Colonic mucosa (tissue), 4 donors: ENCODE results near the gene PRG2. TPM values are rescaled to one million over a fixed set of nuclear protein-coding genes. Genes with fewer than 3 reads are reported as not detected.

ENCODE experiments used
- DNase-seq: peaks from one replicate; pipeline ENCODE4 v3.0.0-alpha.2; 2020
- H3K27ac ChIP-seq: fragments of 200-600 bp; one replicate; pipeline ENCODE4 v1.8.0; 2021
- H3K27me3 ChIP-seq: fragments of 200-600 bp; one replicate; pipeline ENCODE4 v1.8.0; 2021
- H3K36me3 ChIP-seq: fragments of 200-600 bp; one replicate; pipeline ENCODE4 v1.8.0; 2021
- H3K4me1 ChIP-seq: fragments of 200-600 bp; one replicate; pipeline ENCODE4 v1.8.0; 2021; ENCODE audit warnings: mild to moderate bottlenecking
- H3K4me3 ChIP-seq: fragments of 200-600 bp; one replicate; pipeline ENCODE4 v1.8.0; 2021
- H3K9ac ChIP-seq, 2 donors: one replicate each; pipeline ENCODE4 v1.7.0; 2013; ENCODE audit warnings: control low read depth in 2 of 2, low read depth in 2 of 2, low read length in 2 of 2
- H3K9me3 ChIP-seq: fragments of 200-600 bp; one replicate; pipeline ENCODE4 v1.8.0; 2021
- intact Hi-C: fragments of 100-400 bp; cut with DNase I; formaldehyde crosslinking; loops from one replicate; pipeline ENCODE4 v1.14.1; 2022
- total RNA-seq, 2 donors: library from RNA; stranded (reverse); fragmentation: NEBNext Ultra II Directional in 1 of 2; extraction: Animal tissue kit (Norgen Biotek cat#: 25700) in 1 of 2; gene quantifications; one replicate each; pipeline ENCODE4 v1.2.1, GENCODE V29; 2021
- TF ChIP-seq, protein P1 (sequence below): fragments of 200-600 bp; IDR thresholded peaks from one replicate; pipeline ENCODE4 v1.8.0; 2022; ENCODE audit warnings: antibody characterized with exemption, mild to moderate bottlenecking
- donor health status: healthy.
- donor health status: DM: no; HTN: no; CAD: no.
- donor health status: DM: no; HTN: no; CAD: no.

The PRG2 gene
- total RNA-seq, 2 donors from 2014 or later: not detected

- no peaks in the 10 kb centered on the region for H3K27me3 ChIP-seq
- H3K27ac ChIP-seq: no peak overlapping the region
- no peak overlapping the region for H3K9ac ChIP-seq
- TF ChIP-seq, protein P1, sequence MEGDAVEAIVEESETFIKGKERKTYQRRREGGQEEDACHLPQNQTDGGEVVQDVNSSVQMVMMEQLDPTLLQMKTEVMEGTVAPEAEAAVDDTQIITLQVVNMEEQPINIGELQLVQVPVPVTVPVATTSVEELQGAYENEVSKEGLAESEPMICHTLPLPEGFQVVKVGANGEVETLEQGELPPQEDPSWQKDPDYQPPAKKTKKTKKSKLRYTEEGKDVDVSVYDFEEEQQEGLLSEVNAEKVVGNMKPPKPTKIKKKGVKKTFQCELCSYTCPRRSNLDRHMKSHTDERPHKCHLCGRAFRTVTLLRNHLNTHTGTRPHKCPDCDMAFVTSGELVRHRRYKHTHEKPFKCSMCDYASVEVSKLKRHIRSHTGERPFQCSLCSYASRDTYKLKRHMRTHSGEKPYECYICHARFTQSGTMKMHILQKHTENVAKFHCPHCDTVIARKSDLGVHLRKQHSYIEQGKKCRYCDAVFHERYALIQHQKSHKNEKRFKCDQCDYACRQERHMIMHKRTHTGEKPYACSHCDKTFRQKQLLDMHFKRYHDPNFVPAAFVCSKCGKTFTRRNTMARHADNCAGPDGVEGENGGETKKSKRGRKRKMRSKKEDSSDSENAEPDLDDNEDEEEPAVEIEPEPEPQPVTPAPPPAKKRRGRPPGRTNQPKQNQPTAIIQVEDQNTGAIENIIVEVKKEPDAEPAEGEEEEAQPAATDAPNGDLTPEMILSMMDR: no peak
- intact Hi-C loops: no loop called here
- no peaks in the 10 kb centered on the region for H3K9me3 ChIP-seq
- DNase-seq: no peak
- no peak overlapping the region for H3K4me3 ChIP-seq
- H3K36me3 ChIP-seq: no peaks in the 10 kb centered on the region
- no peaks in the 10 kb centered on the region for H3K4me1 ChIP-seq
Measured at GRCh38 chr11:57394203-57394965, 3.9 kb upstream of the PRG2 start.

- Histone ChIP-seq H3K27ac (no peak overlapping the region), H3K4me1 (no peaks in the 10 kb centered on the region), H3K36me3 (no peaks in the 10 kb centered on the region), H3K9ac (no peak overlapping the region), H3K27me3 (no peaks in the 10 kb centered on the region), H3K9me3 (no peaks in the 10 kb centered on the region), H3K4me3 (no peak overlapping the region)
- TF ChIP-seq, protein P1: no peak
- DNase-seq: no peak
- intact Hi-C loops: no loop called here
Measured at GRCh38 chr11:57392763-57393105, 2.3 kb upstream of the PRG2 start.

DNA sequence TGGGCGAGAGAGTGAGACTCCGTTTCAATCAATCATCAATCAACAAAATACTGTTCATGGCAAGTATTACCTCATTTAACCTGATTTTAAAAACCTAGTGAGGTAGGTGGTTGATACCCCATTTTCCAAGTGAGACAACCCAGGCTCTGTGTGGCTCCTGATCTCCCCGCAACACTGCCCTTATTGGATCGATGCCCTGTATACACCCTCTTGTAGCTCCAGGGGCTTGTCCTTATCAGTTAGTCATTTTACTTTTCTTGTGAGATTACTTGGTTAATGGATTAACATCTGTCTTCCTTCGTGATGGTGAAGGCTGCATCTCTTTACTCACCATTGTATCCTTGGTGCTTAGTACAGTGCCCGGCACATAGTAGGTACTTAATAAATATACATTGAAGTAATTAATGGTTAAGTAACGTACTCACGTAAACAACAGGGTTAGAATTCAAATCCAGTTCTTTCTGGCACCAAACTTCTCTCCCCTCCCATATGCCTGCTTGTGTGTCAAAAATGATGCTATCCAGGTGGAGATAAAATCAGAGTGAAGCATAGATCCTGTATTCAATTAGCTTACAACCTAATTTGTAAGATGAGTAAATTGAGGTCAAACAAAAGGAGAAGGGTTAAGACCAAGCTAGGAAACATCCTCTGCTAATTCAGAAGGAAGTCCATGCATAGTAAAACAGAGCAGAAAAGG lies 1.8 kb upstream of the PRG2 start:
- no peaks in the 10 kb centered on the region for H3K36me3 ChIP-seq
- no peak for DNase-seq
- H3K9me3 ChIP-seq: no peaks in the 10 kb centered on the region
- intact Hi-C loops: no loop called here
- no peaks in the 10 kb centered on the region for H3K27me3 ChIP-seq
- TF ChIP-seq, protein P1: no peak
- H3K4me3 ChIP-seq: no peak overlapping the region
- no peak overlapping the region for H3K9ac ChIP-seq
- no peaks in the 10 kb centered on the region for H3K4me1 ChIP-seq
- no peak overlapping the region for H3K27ac ChIP-seq

- Histone ChIP-seq H3K9me3 (no peaks in the 10 kb centered on the region), H3K27me3 (no peaks in the 10 kb centered on the region), H3K4me1 (no peaks in the 10 kb centered on the region), H3K4me3 (no peak overlapping the region), H3K36me3 (no peaks in the 10 kb centered on the region), H3K9ac (no peak overlapping the region), H3K27ac (no peak overlapping the region)
- intact Hi-C loops: no loop called here
- TF ChIP-seq, protein P1: no peak
- no peak for DNase-seq
Measured at GRCh38 chr11:57391539-57391938, 1.1 kb upstream of the PRG2 start.

DNA sequence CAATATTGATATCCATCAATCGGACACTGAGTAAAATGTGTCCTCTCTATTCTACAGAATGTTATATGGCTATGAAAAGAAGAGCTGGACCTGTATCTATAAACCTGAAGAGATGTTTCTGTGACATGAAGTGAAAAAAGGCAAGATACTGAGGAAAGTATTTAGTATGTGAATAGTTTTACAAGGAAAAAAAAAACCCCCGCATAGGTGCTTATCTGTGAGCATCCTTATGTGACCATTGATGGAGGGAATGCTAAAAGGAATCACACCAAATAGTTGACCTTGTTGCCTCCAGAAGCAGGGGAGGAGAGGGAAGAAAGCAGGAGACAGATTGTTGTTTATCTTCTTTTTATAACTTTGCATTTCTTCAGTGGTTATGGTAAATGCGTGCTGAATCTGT lies 661 bp upstream of the PRG2 start:
- Histone ChIP-seq H3K4me3 (no peak overlapping the region), H3K9me3 (no peaks in the 10 kb centered on the region), H3K4me1 (no peaks in the 10 kb centered on the region), H3K9ac (no peak overlapping the region), H3K27ac (no peak overlapping the region), H3K27me3 (no peaks in the 10 kb centered on the region), H3K36me3 (no peaks in the 10 kb centered on the region)
- intact Hi-C loops: no loop called here
- TF ChIP-seq, protein P1: no peak
- no peak for DNase-seq
